Epithelial cell of esophagus (primary cell): ENCODE measurements around the gene MYORG.

Experiments used
- DNase-seq: peaks from one replicate; pipeline ENCODE4 v3.0.0; 2010; ENCODE audit warnings: low read depth
- H3K4me3 ChIP-seq: 2 replicates; pipeline ENCODE4 v1.5.1; 2011; ENCODE audit warnings: mild to moderate bottlenecking, low read length, control low read depth
- CTCF ChIP-seq: IDR thresholded peaks from 2 replicates; pipeline ENCODE4 v1.5.1; 2011; ENCODE audit warnings: low read depth, mild to moderate bottlenecking, low read length, control low read depth, inconsistent platforms; ENCODE audit not compliant: insufficient read depth; ENCODE audit errors: missing control alignments

MYORG gene

GRCh38 chr9:34332076-34332964, 44.4 kb downstream of the MYORG start:
- DNase-seq, result peak; percentile 65
- H3K4me3 ChIP-seq, result no peak overlapping the region
- peak; percentile 58 for TF ChIP-seq CTCF

GRCh38 chr9:34331196-34331595, 45.5 kb downstream of the MYORG start:
- no peak for TF ChIP-seq CTCF
- DNase-seq, result no peak
- H3K4me3 ChIP-seq, result no peak overlapping the region

GRCh38 chr9:34328987-34329832, 47.5 kb downstream of the MYORG start, which contains the start of the genes KIF24 and NUDT2:
Gene KIF24, minus strand, starts transcription at chr9:34329268. Its CDS starts 17,922 bp downstream, at chr9:34311346.
Gene NUDT2, plus strand, starts transcription at chr9:34329569. Its CDS starts 9,471 bp downstream, at chr9:34339040.
- peak within 1 kb of the TSS; percentile 88 for H3K4me3 ChIP-seq
- TF ChIP-seq CTCF, result no peak
- peak; percentile 100 for DNase-seq

GRCh38 chr9:34328500-34328986, 48.2 kb downstream of the MYORG start:
- DNase-seq, result peak; percentile 28
- peak overlapping the region; percentile 85 for H3K4me3 ChIP-seq

GRCh38 chr9:34326690-34327089, 50.0 kb downstream of the MYORG start:
- DNase-seq, result no peak
- no peak overlapping the region for H3K4me3 ChIP-seq
- TF ChIP-seq CTCF, result no peak

More at GRCh38 chr9:34328500-34328986, 48.2 kb downstream of the MYORG start:
- no peak for TF ChIP-seq CTCF

- no peak overlapping the region for H3K4me3 ChIP-seq
- no peak for TF ChIP-seq CTCF
- no peak for DNase-seq
Measured at GRCh38 chr9:34322899-34323591, 53.7 kb downstream of the MYORG start.
